Liver (tissue), 9 donors: ENCODE data around the gene VEPH1. TPM values are rescaled to one million over a fixed set of nuclear protein-coding genes. Genes with fewer than 3 reads are reported as not detected.

Experiments used
- DNase-seq: peaks from one replicate; pipeline ENCODE4 v3.0.0-alpha.2; 2017; ENCODE audit warnings: low spot score
- H3K27ac ChIP-seq, 2 donors: one replicate each; pipeline ENCODE4 v1.7.0; 2013; ENCODE audit warnings: inconsistent platforms in 2 of 2, low read length in 2 of 2, control low read depth in 1 of 2, low read depth in 1 of 2, mild to moderate bottlenecking in 1 of 2
- H3K27me3 ChIP-seq, 4 donors: one replicate each; pipeline versions ENCODE4 v1.6.1 to v1.7.0; 2013; ENCODE audit warnings: low read length in 3 of 4, inconsistent platforms in 1 of 4, mild to moderate bottlenecking in 1 of 4, moderate library complexity in 1 of 4; ENCODE audit not compliant: control insufficient read depth in 4 of 4, insufficient read depth in 4 of 4
- H3K36me3 ChIP-seq, 4 donors: one replicate each; pipeline versions ENCODE4 v1.6.1 to v1.7.0; 2013; ENCODE audit warnings: low read length in 3 of 4, mild to moderate bottlenecking in 3 of 4, low read depth in 1 of 4, moderate library complexity in 1 of 4; ENCODE audit not compliant: control insufficient read depth in 4 of 4, insufficient read depth in 3 of 4
- H3K4me1 ChIP-seq, 4 donors: one replicate each; pipeline versions ENCODE4 v1.6.1 to v1.7.0; 2013; ENCODE audit warnings: low read length in 3 of 4, mild to moderate bottlenecking in 3 of 4, moderate library complexity in 1 of 4; ENCODE audit not compliant: control insufficient read depth in 4 of 4, insufficient read depth in 4 of 4
- H3K4me3 ChIP-seq, 3 donors: one replicate each; pipeline versions ENCODE4 v1.6.1 to v1.7.0; 2013; ENCODE audit warnings: low read length in 3 of 3, control low read depth in 1 of 3, low read depth in 1 of 3, mild to moderate bottlenecking in 1 of 3
- H3K9ac ChIP-seq, 2 donors: one replicate each; pipeline ENCODE4 v1.7.0; 2013; ENCODE audit warnings: low read length in 2 of 2, mild to moderate bottlenecking in 2 of 2, moderate library complexity in 2 of 2, control low read depth in 1 of 2, low read depth in 1 of 2
- H3K9me3 ChIP-seq, 4 donors: one replicate each; pipeline versions ENCODE4 v1.6.1 to v1.7.0; 2013; ENCODE audit warnings: low read length in 3 of 4; ENCODE audit not compliant: control insufficient read depth in 4 of 4
- EGR1 ChIP-seq, 2 donors: IDR thresholded peaks; 2 replicates each; pipeline ENCODE4 v1.6.1; 2016 to 2018; ENCODE audit warnings: antibody characterized with exemption in 2 of 2, low read depth in 2 of 2
- FOXA1 ChIP-seq: IDR thresholded peaks from 2 replicates; pipeline ENCODE4 v1.6.1; 2016; ENCODE audit warnings: antibody characterized with exemption
- FOXA2 ChIP-seq: IDR thresholded peaks from 2 replicates; pipeline ENCODE4 v1.6.1; 2016; ENCODE audit warnings: antibody characterized with exemption
- GABPA ChIP-seq, 2 donors: IDR thresholded peaks in 1 of 2; conservative IDR thresholded peaks in 1 of 2; 2 replicates each; pipeline ENCODE4 v1.6.1; 2016; ENCODE audit warnings: antibody characterized with exemption in 2 of 2, mild to moderate bottlenecking in 1 of 2, moderate library complexity in 1 of 2
- HNF4A ChIP-seq, 2 donors: conservative IDR thresholded peaks; 2 replicates each; pipeline ENCODE4 v1.6.1; 2016; ENCODE audit warnings: antibody characterized with exemption in 2 of 2, mild to moderate bottlenecking in 2 of 2
- HNF4G ChIP-seq: IDR thresholded peaks from 2 replicates; pipeline ENCODE4 v1.6.1; 2016; ENCODE audit warnings: antibody characterized with exemption
- JUND ChIP-seq, 2 donors: IDR thresholded peaks; 2 replicates each; pipeline ENCODE4 v1.6.1; 2016; ENCODE audit warnings: antibody characterized with exemption in 2 of 2
- NR2F2 ChIP-seq: IDR thresholded peaks from 2 replicates; pipeline ENCODE4 v1.6.1; 2016; ENCODE audit warnings: antibody characterized with exemption
- RAD21 ChIP-seq, 2 donors: IDR thresholded peaks; 2 replicates each; pipeline ENCODE4 v1.6.1; 2016; ENCODE audit warnings: antibody characterized with exemption in 2 of 2, mild to moderate bottlenecking in 2 of 2
- REST ChIP-seq: IDR thresholded peaks from 2 replicates; pipeline ENCODE4 v1.6.1; 2016; ENCODE audit warnings: antibody characterized with exemption, mild to moderate bottlenecking
- RXRA ChIP-seq, 2 donors: IDR thresholded peaks; 2 replicates each; pipeline ENCODE4 v1.6.1; 2017 to 2018; ENCODE audit warnings: antibody characterized with exemption in 2 of 2, mild to moderate bottlenecking in 1 of 2
- TAF1 ChIP-seq: conservative IDR thresholded peaks from 2 replicates; pipeline ENCODE4 v1.6.1; 2016; ENCODE audit warnings: antibody characterized with exemption, mild to moderate bottlenecking
- YY1 ChIP-seq: IDR thresholded peaks from 2 replicates; pipeline ENCODE4 v1.6.1; 2016; ENCODE audit warnings: antibody characterized with exemption, mild to moderate bottlenecking
- ZBTB33 ChIP-seq: IDR thresholded peaks from 2 replicates; pipeline ENCODE4 v1.6.1; 2016; ENCODE audit warnings: antibody characterized with exemption
- WGBS: extraction: QIAGEN DNeasy Blood & Tissue Kit; methylation state at CpG from one replicate; pipeline ENCODE4 v1.1.7; 2013; 5-methylcytosine and 5-hydroxymethylcytosine counted together
- polyA plus RNA-seq, 2 donors: library from polyadenylated mRNA; stranded (reverse) in 1 of 2; unstranded in 1 of 2; fragments of 200-250 nt in 1 of 2; fragments of >200 nt in 1 of 2; fragmentation: Nextera tagmentation in 1 of 2; extraction: Ambion mirVana in 1 of 2; gene quantifications; one replicate each; pipeline versions ENCODE4 v1.2.1 to v1.2.3, GENCODE V29; 2013 to 2015
- total RNA-seq, 2 donors: library from RNA; depleted of rRNA; stranded (reverse); fragments of >200 nt; gene quantifications; one replicate each; pipeline ENCODE4 v1.2.3, GENCODE V29; 2014
- TF ChIP-seq, protein P1 (sequence below): IDR thresholded peaks from 2 replicates; pipeline ENCODE4 v1.6.1; 2016; ENCODE audit warnings: antibody characterized with exemption
- TF ChIP-seq, protein P2 (sequence below): IDR thresholded peaks from 2 replicates; pipeline ENCODE4 v1.6.1; 2016; ENCODE audit warnings: antibody characterized with exemption
- TF ChIP-seq, protein P3 (sequence below): fragments of 150-350 bp; IDR thresholded peaks from 2 replicates; pipeline ENCODE4 v1.5.1; 2017; ENCODE audit warnings: improper control_type of control experiment, low read depth, low read length; ENCODE audit not compliant: missing input control
- donor health status: healthy.
- donor health status: healthy.
- donor health status: healthy.
- donor health status: healthy.
- donor health status: healthy.

Gene VEPH1
- total and polyA plus RNA-seq, 4 donors, result 0.60 to 3.3 (median 1.2) TPM

GRCh38 chr3:157238457-157238856, 264.8 kb downstream of the VEPH1 start:
- H3K4me1 ChIP-seq, result no peaks in the 10 kb centered on the region
- H3K27me3 ChIP-seq, result no peaks in the 10 kb centered on the region
- no peak overlapping the region for H3K27ac ChIP-seq
- H3K4me3 ChIP-seq, result no peak overlapping the region
- no peak for DNase-seq
- 99% methylated on average over 1 of the region's 1 CpG for WGBS
- H3K36me3 ChIP-seq, result no peaks in the 10 kb centered on the region
- TF ChIP-seq EGR1 (IDR thresholded peaks at IDR 0.05; ENCODE audit: low read depth in 2 of 2) (no peak), GABPA (IDR thresholded peaks at IDR 0.05 in 1 of 2, conservative IDR thresholded peaks at IDR 0.05 in 1 of 2) (no peak), JUND (IDR thresholded peaks at IDR 0.05) (no peak), TAF1 (no peak), RXRA (IDR thresholded peaks at IDR 0.05) (no peak), YY1 (no peak), RAD21 (IDR thresholded peaks at IDR 0.05) (no peak), ZBTB33 (no peak), REST (no peak), HNF4G (no peak), HNF4A (conservative IDR thresholded peaks at IDR 0.05) (no peak), FOXA2 (no peak), FOXA1 (no peak), NR2F2 (no peak)
- TF ChIP-seq, protein P1, sequence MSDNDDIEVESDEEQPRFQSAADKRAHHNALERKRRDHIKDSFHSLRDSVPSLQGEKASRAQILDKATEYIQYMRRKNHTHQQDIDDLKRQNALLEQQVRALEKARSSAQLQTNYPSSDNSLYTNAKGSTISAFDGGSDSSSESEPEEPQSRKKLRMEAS, result no peak
- TF ChIP-seq, protein P2, sequence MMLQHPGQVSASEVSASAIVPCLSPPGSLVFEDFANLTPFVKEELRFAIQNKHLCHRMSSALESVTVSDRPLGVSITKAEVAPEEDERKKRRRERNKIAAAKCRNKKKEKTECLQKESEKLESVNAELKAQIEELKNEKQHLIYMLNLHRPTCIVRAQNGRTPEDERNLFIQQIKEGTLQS, result no peak
- TF ChIP-seq, protein P3, sequence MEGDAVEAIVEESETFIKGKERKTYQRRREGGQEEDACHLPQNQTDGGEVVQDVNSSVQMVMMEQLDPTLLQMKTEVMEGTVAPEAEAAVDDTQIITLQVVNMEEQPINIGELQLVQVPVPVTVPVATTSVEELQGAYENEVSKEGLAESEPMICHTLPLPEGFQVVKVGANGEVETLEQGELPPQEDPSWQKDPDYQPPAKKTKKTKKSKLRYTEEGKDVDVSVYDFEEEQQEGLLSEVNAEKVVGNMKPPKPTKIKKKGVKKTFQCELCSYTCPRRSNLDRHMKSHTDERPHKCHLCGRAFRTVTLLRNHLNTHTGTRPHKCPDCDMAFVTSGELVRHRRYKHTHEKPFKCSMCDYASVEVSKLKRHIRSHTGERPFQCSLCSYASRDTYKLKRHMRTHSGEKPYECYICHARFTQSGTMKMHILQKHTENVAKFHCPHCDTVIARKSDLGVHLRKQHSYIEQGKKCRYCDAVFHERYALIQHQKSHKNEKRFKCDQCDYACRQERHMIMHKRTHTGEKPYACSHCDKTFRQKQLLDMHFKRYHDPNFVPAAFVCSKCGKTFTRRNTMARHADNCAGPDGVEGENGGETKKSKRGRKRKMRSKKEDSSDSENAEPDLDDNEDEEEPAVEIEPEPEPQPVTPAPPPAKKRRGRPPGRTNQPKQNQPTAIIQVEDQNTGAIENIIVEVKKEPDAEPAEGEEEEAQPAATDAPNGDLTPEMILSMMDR, result no peak
- H3K9ac ChIP-seq, result no peak overlapping the region
- no peaks in the 10 kb centered on the region for H3K9me3 ChIP-seq

DNA sequence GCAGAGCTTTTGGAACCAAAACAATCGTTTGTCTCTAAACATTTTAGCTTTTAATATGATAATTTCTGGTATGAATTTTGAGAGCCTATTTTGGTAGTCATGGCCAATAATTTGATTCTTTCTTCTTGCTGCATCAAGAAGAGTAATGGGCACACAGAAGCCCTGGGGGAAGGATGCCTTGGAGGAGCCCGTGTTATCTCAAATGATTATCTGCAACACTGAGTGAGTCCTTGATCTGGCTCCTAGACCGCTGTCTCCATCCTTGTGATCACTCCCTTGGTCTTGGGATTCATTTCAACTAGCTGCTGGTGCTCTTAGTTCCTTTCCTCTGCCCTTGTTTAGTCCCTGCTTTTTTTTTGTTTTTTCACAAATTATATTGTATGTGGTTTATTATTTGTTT, 265.3 kb downstream of the VEPH1 start:
- 73% methylated on average over 3 of the region's 3 CpGs for WGBS
- no peak overlapping the region for H3K9ac ChIP-seq
- TF ChIP-seq EGR1 (IDR thresholded peaks at IDR 0.05; ENCODE audit: low read depth in 2 of 2), result no peak
- DNase-seq, result no peak
- H3K27ac ChIP-seq, result no peak overlapping the region
- no peaks in the 10 kb centered on the region for H3K27me3 ChIP-seq
- H3K4me3 ChIP-seq, result no peak overlapping the region
- no peaks in the 10 kb centered on the region for H3K4me1 ChIP-seq
- H3K36me3 ChIP-seq, result no peaks in the 10 kb centered on the region
- no peaks in the 10 kb centered on the region for H3K9me3 ChIP-seq
